ENCODE data around the gene ADRA2B.

GRCh38 chr2:96148410-96149217 is 32.2 kb upstream of the ADRA2B start:
- TF ChIP-seq YY1 (IDR thresholded peaks at IDR 0.05; ENCODE audit: insufficient read depth, insufficient read length): no peak
- TF ChIP-seq SUZ12 (IDR thresholded peaks at IDR 0.05; ENCODE audit: extremely low read depth, insufficient read depth, insufficient read length): no peak
- TF ChIP-seq ZNF274 (IDR thresholded peaks at IDR 0.05; ENCODE audit: low read depth, low read length): no peak

Data from NT2/D1 (cell line).